ENCODE data around the gene GGA1. TPM values are rescaled to one million over a fixed set of nuclear protein-coding genes. Genes with fewer than 3 reads are reported as not detected.
"Not testable (repeated sequence)": the region's sequence is repeated elsewhere in the genome, so short reads cannot be mapped to it uniquely, and the experiment has no call there.

The GGA1 gene
- total and polyA plus RNA-seq, 12 donors, result 22.9 to 39.7 (median 26.7) TPM

- H3K27me3 ChIP-seq, result peaks cover 0 to 4% (median 0%) of the 10 kb centered on the region in 7 donors
- H3K27ac ChIP-seq, result peak overlapping the region; percentile 76 to 98 (median 95)
- H3K36me3 ChIP-seq, result no peaks in the 10 kb centered on the region
- peak; percentile 84 to 99 (median 97) for TF ChIP-seq CTCF (IDR thresholded peaks at IDR 0.05)
- H3K4me1 ChIP-seq, result peaks cover 7 to 42% (median 36%) of the 10 kb centered on the region in 9 donors
- peak overlapping the region in 8 of 10 donors; percentile 61 to 97 (median 84) for H3K4me3 ChIP-seq
- DNase-seq (peak; percentile 78 to 84), ATAC-seq (peak in 6 of 8 donors; percentile 9 to 41 (median 32))
- no peaks in the 10 kb centered on the region for H3K9me3 ChIP-seq
- intact Hi-C loops (cut with DNase I), result no loop called here
- WGBS, 2 donors, result 4% methylated on average over 43 to 44 of the region's 44 CpGs
Measured at GRCh38 chr22:37607010-37607934, 1.4 kb upstream of the GGA1 start.

GRCh38 chr22:37607935-37608476, 628 bp upstream of the GGA1 start:
- Histone ChIP-seq H3K4me3 (peak overlapping the region; percentile 61 to 97 (median 84)), H3K27me3 (peaks cover 0 to 1% (median 0%) of the 10 kb centered on the region in 7 donors), H3K36me3 (no peaks in the 10 kb centered on the region), H3K27ac (peak overlapping the region; percentile 76 to 98 (median 95)), H3K9me3 (no peaks in the 10 kb centered on the region), H3K4me1 (peaks cover 7 to 44% (median 36%) of the 10 kb centered on the region in 9 donors)
- peak in 4 of 8 donors; percentile 0 to 3 (median 1) for ATAC-seq
- intact Hi-C loops (cut with DNase I), result no loop called here
- WGBS, 2 donors, result 2 to 3% methylated on average over 17 of the region's 17 CpGs
- DNase-seq, result no peak
- no peak for TF ChIP-seq CTCF (IDR thresholded peaks at IDR 0.05)

GRCh38 chr22:37609240-37610152, 862 bp downstream of the GGA1 start:
- H3K4me1 ChIP-seq, result peaks cover 7 to 50% (median 36%) of the 10 kb centered on the region in 9 donors
- 14 to 15% methylated on average over 26 of the region's 26 CpGs for WGBS, 2 donors
- peaks cover 0 to 9% (median 1%) of the 10 kb centered on the region in 9 donors for H3K36me3 ChIP-seq
- peak overlapping the region; percentile 76 to 98 (median 95) for H3K27ac ChIP-seq
- peak in 2 of 8 donors; percentile 0 to 2 for ATAC-seq
- H3K27me3 ChIP-seq, result no peaks in the 10 kb centered on the region
- H3K9me3 ChIP-seq, result no peaks in the 10 kb centered on the region
- no peak for DNase-seq
- H3K4me3 ChIP-seq, result peak overlapping the region; percentile 61 to 97 (median 84)
- intact Hi-C loops (cut with DNase I), result no loop called here
- no peak for TF ChIP-seq CTCF (IDR thresholded peaks at IDR 0.05)

- peak overlapping the region in 6 of 10 donors; percentile 95 to 98 (median 96) for H3K27ac ChIP-seq
- peaks cover 7 to 50% (median 36%) of the 10 kb centered on the region in 9 donors for H3K4me1 ChIP-seq
- H3K27me3 ChIP-seq; intact Hi-C loops (cut with DNase I); DNase-seq; ATAC-seq; H3K9me3 ChIP-seq: not testable (repeated sequence)
- H3K36me3 ChIP-seq, result peaks cover 0 to 15% (median 7%) of the 10 kb centered on the region in 9 donors
- H3K4me3 ChIP-seq, result peak overlapping the region in 7 of 10 donors; percentile 77 to 97 (median 86)
- 81 to 82% methylated on average over 3 of the region's 3 CpGs for WGBS, 2 donors
Measured at GRCh38 chr22:37610153-37610475, 1.5 kb downstream of the GGA1 start.
